Ovary (tissue), 3 donors: ENCODE measurements around the gene FNBP1.

ENCODE experiments used
- CTCF ChIP-seq, 3 donors: fragments of 450-650 bp in 2 of 3; fragments of 200-600 bp in 1 of 3; IDR thresholded peaks; one replicate each; pipeline versions ENCODE4 v1.5.1 to v1.8.0; 2016 to 2022; ENCODE audit warnings: antibody characterized with exemption in 3 of 3, mild to moderate bottlenecking in 1 of 3
- EP300 ChIP-seq: sonication (generic); formaldehyde crosslinking; IDR thresholded peaks from one replicate; pipeline ENCODE4 v1.6.1; 2017; ENCODE audit warnings: antibody characterized with exemption
- donor health status: DM: no; HTN: no; CAD: no.

- TF ChIP-seq CTCF (IDR thresholded peaks at IDR 0.05) (no peak), EP300 (no peak)
These were observed 177.2 kb downstream of the FNBP1 start for GRCh38 chr9:129865668-129866320.
